Measurements from ENCODE around the gene OR56A4. TPM values are rescaled to one million over a fixed set of nuclear protein-coding genes. Genes with fewer than 3 reads are reported as not detected.

OR56A4 gene
- not detected for total RNA-seq

GRCh38 chr11:6006846-6007245 is at the start of gene OR56A4:
OR56A4 (minus strand) TSS chr11:6006946; CDS start chr11:6002992, 3,954 bp downstream.
- DNase-seq (ENCODE audit: low spot score) (no peak), ATAC-seq (no peak)

- DNase-seq (ENCODE audit: low spot score) = no peak
- ATAC-seq = no peak
Observed at GRCh38 chr11:6055569-6055968, 48.8 kb upstream of the OR56A4 start.

- DNase-seq (ENCODE audit: low spot score) (no peak), ATAC-seq (no peak)
Observed at GRCh38 chr11:6052374-6052773, 45.6 kb upstream of the OR56A4 start.

- no peak for ATAC-seq
Observed at GRCh38 chr11:6040874-6041273, 34.1 kb upstream of the OR56A4 start.

GRCh38 chr11:6030708-6031405 is 24.1 kb upstream of the OR56A4 start, which contains the start of gene OR56A1:
OR56A1 (minus strand) TSS chr11:6030758; CDS start chr11:6027692, 3,066 bp downstream.
- DNase-seq (ENCODE audit: low spot score) = no peak
- ATAC-seq = no peak

More at GRCh38 chr11:6040874-6041273, 34.1 kb upstream of the OR56A4 start:
- DNase-seq (ENCODE audit: low spot score) = no peak

GRCh38 chr11:6027501-6027900 is 20.8 kb upstream of the OR56A4 start:
- ATAC-seq = no peak
- no peak for DNase-seq (ENCODE audit: low spot score)

- ATAC-seq (no peak), DNase-seq (ENCODE audit: low spot score) (no peak)
Observed at GRCh38 chr11:6025056-6025455, 18.3 kb upstream of the OR56A4 start.

GRCh38 chr11:6022956-6023355 is 16.2 kb upstream of the OR56A4 start:
- peak; percentile 90 for ATAC-seq
- DNase-seq (ENCODE audit: low spot score) = no peak

- DNase-seq (ENCODE audit: low spot score) = no peak
- no peak for ATAC-seq
Observed at GRCh38 chr11:6013042-6013441, 6.3 kb upstream of the OR56A4 start.

GRCh38 chr11:6012035-6012668 is 5.4 kb upstream of the OR56A4 start:
- ATAC-seq = no peak
- no peak for DNase-seq (ENCODE audit: low spot score)

- no peak for ATAC-seq
- no peak for DNase-seq (ENCODE audit: low spot score)
Observed at GRCh38 chr11:6006395-6006794, 351 bp downstream of the OR56A4 start.

GRCh38 chr11:6002202-6002699 is 4.5 kb downstream of the OR56A4 start:
- DNase-seq (ENCODE audit: low spot score) (no peak), ATAC-seq (no peak)

GRCh38 chr11:5994791-5995190 is 12.0 kb downstream of the OR56A4 start:
- no peak for DNase-seq (ENCODE audit: low spot score)
- ATAC-seq = no peak

GRCh38 chr11:5992604-5993251 is 14.0 kb downstream of the OR56A4 start:
- no peak for DNase-seq (ENCODE audit: low spot score)
- peak; percentile 83 for ATAC-seq

GRCh38 chr11:5992150-5992549 is 14.6 kb downstream of the OR56A4 start:
- DNase-seq (ENCODE audit: low spot score) (no peak), ATAC-seq (no peak)

GRCh38 chr11:5989203-5989602 is 17.5 kb downstream of the OR56A4 start:
- ATAC-seq (no peak), DNase-seq (ENCODE audit: low spot score) (no peak)

- DNase-seq (ENCODE audit: low spot score) (no peak), ATAC-seq (no peak)
Observed at GRCh38 chr11:5986885-5987284, 19.9 kb downstream of the OR56A4 start, which contains the start of gene OR52L1. OR52L1 (minus strand) TSS chr11:5986985; CDS start chr11:5986930, 55 bp downstream.

GRCh38 chr11:5983443-5983842 is 23.3 kb downstream of the OR56A4 start:
- ATAC-seq = no peak

GRCh38 chr11:5973530-5973929 is 33.2 kb downstream of the OR56A4 start:
- ATAC-seq = no peak
- no peak for DNase-seq (ENCODE audit: low spot score)

More at GRCh38 chr11:5983443-5983842, 23.3 kb downstream of the OR56A4 start:
- no peak for DNase-seq (ENCODE audit: low spot score)

- DNase-seq (ENCODE audit: low spot score) (no peak), ATAC-seq (no peak)
Observed at GRCh38 chr11:5968394-5968793, 38.4 kb downstream of the OR56A4 start, which contains the start of gene OR56A5. OR56A5 (minus strand) TSS chr11:5968494; CDS start chr11:5968494, 0 bp downstream.

GRCh38 chr11:5967708-5968107 is 39.0 kb downstream of the OR56A4 start:
- DNase-seq (ENCODE audit: low spot score) (no peak), ATAC-seq (no peak)

All from left lobe of liver (tissue), 2 donors.